ENCODE data around the gene SYNDIG1. TPM values are rescaled to one million over a fixed set of nuclear protein-coding genes. Genes with fewer than 3 reads are reported as not detected.

Gene SYNDIG1
- total RNA-seq, 1 donor from 2014 or later, result not detected

DNA sequence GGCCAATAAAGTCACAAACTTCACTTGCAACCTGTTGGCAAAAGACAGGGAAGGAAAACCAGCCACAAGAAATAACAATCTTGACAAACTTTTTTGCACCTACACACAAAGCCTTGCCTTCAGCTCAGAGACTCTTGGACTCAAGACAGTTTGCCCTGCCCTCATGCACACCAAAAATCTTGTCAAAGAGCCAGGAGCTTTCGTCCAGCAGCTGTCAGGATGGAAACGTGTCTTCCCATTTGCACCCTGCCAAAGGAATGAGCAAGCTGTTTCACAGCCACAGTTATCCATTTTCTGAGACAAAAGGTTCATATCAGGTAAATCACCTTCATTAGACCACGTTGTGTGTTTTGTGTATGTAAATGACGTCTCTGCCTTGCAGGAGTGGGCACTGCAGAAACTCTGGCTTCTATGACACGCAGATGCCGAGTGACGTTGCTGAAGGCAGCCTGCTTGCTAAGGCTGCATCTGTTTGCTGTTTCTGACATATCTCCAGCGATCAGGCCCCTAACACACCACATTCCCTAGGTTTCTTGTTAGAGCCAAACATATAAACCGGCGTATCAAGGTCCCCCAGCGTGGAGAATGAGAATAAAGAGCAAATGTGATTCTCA, 193.4 kb downstream of the SYNDIG1 start:
- TF ChIP-seq, protein P1, sequence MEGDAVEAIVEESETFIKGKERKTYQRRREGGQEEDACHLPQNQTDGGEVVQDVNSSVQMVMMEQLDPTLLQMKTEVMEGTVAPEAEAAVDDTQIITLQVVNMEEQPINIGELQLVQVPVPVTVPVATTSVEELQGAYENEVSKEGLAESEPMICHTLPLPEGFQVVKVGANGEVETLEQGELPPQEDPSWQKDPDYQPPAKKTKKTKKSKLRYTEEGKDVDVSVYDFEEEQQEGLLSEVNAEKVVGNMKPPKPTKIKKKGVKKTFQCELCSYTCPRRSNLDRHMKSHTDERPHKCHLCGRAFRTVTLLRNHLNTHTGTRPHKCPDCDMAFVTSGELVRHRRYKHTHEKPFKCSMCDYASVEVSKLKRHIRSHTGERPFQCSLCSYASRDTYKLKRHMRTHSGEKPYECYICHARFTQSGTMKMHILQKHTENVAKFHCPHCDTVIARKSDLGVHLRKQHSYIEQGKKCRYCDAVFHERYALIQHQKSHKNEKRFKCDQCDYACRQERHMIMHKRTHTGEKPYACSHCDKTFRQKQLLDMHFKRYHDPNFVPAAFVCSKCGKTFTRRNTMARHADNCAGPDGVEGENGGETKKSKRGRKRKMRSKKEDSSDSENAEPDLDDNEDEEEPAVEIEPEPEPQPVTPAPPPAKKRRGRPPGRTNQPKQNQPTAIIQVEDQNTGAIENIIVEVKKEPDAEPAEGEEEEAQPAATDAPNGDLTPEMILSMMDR (IDR thresholded peaks at IDR 0.05; ENCODE audit: insufficient read depth, low read length, severe bottlenecking), result no peak
- H3K36me3 ChIP-seq (ENCODE audit: control insufficient read depth, insufficient read depth, low read length), result no peaks in the 10 kb centered on the region
- H3K27me3 ChIP-seq (ENCODE audit: control insufficient read depth, insufficient read depth, low read length), result no peaks in the 10 kb centered on the region
- DNase-seq (ENCODE audit: low read depth) (no peak), FAIRE-seq (no peak)
- H3K4me3 ChIP-seq (ENCODE audit: low read depth, low read length), result no peak overlapping the region

DNA sequence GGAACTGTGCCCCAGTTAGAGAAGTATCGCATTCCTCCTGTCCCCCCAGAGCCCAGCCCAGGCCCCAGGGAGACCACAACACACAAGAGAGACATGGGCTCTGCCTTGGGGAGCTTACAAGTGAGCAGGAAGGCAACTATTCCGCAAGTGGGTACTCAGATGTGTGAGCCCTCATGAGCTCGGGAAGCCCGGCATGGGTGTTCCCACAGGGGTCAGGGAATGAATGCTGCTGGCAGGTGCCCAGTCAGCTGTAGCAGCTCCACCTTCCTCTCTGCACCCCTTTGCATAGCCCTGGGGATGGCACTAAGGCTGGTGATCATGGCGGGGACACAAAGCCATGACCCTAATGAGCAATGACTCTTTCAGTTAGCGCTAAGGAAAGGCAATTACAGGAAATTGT, 194.1 kb downstream of the SYNDIG1 start:
- H3K36me3 ChIP-seq (ENCODE audit: control insufficient read depth, insufficient read depth, low read length), result no peaks in the 10 kb centered on the region
- DNase-seq (ENCODE audit: low read depth) (no peak), FAIRE-seq (no peak)
- H3K27me3 ChIP-seq (ENCODE audit: control insufficient read depth, insufficient read depth, low read length), result no peaks in the 10 kb centered on the region
- H3K4me3 ChIP-seq (ENCODE audit: low read depth, low read length), result no peak overlapping the region
- TF ChIP-seq, protein P1 (IDR thresholded peaks at IDR 0.05; ENCODE audit: insufficient read depth, low read length, severe bottlenecking), result no peak

- H3K4me3 ChIP-seq (ENCODE audit: low read depth, low read length), result no peak overlapping the region
- TF ChIP-seq, protein P1 (IDR thresholded peaks at IDR 0.05; ENCODE audit: insufficient read depth, low read length, severe bottlenecking), result no peak
- no peak for DNase-seq (ENCODE audit: low read depth)
- FAIRE-seq, result no peak
- no peaks in the 10 kb centered on the region for H3K27me3 ChIP-seq (ENCODE audit: control insufficient read depth, insufficient read depth, low read length)
- no peaks in the 10 kb centered on the region for H3K36me3 ChIP-seq (ENCODE audit: control insufficient read depth, insufficient read depth, low read length)
These were observed 195.0 kb downstream of the SYNDIG1 start for GRCh38 chr20:24664266-24664986.

DNA sequence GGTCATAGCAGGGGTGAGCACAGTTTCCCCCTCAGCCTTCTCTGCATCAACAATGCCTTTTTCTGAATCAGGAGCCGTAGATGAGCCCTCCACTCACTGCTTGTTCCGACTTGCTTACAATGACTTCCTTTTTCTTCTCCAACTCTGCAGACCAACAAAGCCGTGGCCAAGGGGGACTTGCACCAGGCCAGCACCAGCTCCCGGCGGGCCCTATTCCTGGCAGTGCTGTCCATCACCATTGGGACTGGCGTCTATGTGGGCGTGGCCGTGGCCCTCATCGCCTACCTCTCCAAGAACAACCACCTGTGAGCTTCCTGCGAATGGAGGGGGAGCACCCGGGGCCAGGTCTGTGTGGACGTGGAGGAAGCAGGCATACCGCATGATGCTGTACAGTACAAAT, 195.8 kb downstream of the SYNDIG1 start:
- no peaks in the 10 kb centered on the region for H3K27me3 ChIP-seq (ENCODE audit: control insufficient read depth, insufficient read depth, low read length)
- TF ChIP-seq, protein P1 (IDR thresholded peaks at IDR 0.05; ENCODE audit: insufficient read depth, low read length, severe bottlenecking), result no peak
- DNase-seq (ENCODE audit: low read depth), result no peak
- no peak for FAIRE-seq
- H3K4me3 ChIP-seq (ENCODE audit: low read depth, low read length), result no peak overlapping the region
- H3K36me3 ChIP-seq (ENCODE audit: control insufficient read depth, insufficient read depth, low read length), result no peaks in the 10 kb centered on the region

- TF ChIP-seq, protein P1 (IDR thresholded peaks at IDR 0.05; ENCODE audit: insufficient read depth, low read length, severe bottlenecking), result no peak
- FAIRE-seq, result no peak
- no peak for DNase-seq (ENCODE audit: low read depth)
- Histone ChIP-seq H3K36me3 (ENCODE audit: control insufficient read depth, insufficient read depth, low read length) (no peaks in the 10 kb centered on the region), H3K4me3 (ENCODE audit: low read depth, low read length) (no peak overlapping the region), H3K27me3 (ENCODE audit: control insufficient read depth, insufficient read depth, low read length) (no peaks in the 10 kb centered on the region)
These were observed 196.3 kb downstream of the SYNDIG1 start for GRCh38 chr20:24665741-24666191.
